CD4-positive, alpha-beta T cell treated with Interleukin-4 for 4 hours (primary cell): ENCODE measurements around the gene IPO11.
A peak's percentile ranks its signal among the peaks of the same experiment; 100 is the strongest.

ENCODE experiments used
- DNase-seq: peaks from one replicate; pipeline ENCODE4 v3.0.0-alpha.2; 2020

IPO11 gene

DNA sequence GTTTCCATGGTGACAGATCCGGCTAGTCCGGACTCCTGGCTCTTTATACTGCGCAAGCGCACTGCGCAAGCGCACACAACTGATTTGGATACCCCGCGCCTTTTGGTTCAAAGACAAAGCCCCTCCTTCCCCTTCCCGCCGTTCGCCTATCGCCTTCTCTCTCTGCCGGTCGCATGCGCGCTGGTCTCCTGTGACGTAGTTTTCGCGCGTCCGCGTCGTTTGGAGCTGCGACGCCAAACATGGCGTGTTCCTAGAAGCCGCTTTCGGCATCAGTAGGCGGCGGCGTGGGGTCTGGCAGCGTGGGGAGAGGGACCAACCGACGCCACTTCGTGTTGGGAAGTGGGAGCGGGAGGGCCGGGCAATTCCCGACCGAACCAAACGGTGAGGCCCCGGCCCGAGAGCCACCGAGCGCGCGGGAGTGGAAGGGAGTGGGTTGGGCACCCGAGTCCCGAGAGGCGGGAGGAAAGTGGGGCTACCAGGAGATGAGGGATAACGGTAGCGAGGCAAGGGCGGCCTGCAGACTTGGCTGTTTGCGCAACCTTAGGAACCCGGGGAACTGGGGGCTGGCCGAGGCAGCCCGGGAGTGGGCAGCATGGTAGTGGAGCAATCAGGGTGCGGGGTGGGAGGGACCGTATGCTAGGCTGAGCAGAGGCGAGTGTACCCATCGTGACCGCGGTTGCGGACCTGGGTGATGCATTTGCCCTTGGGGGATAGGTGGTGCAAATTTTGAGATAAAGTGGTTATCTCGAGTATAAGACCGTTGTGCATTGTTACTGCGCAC lies at the start of gene IPO11:
IPO11 (plus strand) TSS at position 215 of the 781 bp plus-strand sequence. CDS start 24,517 bp downstream, outside the sequence.
- peak; percentile 99 for DNase-seq

DNA sequence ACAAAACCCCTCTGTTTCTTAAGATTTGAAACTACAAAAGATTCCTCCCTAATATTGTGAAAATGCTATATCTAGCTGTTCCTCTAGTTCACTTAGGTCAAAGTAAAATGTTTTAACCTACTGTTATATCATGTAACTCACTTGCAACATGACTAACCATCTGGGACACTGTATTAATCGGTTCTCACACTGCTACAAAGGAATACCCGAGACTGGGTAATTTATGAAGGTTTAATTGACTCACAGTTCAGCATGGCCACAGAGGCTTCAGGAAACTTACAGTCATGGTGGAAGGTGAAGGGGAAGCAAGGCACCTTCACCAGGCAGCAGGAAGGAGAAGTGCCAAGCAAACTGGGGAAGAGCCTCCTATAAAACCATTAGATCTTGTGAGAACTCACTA lies 43.5 kb upstream of the IPO11 start:
- no peak for DNase-seq

DNA sequence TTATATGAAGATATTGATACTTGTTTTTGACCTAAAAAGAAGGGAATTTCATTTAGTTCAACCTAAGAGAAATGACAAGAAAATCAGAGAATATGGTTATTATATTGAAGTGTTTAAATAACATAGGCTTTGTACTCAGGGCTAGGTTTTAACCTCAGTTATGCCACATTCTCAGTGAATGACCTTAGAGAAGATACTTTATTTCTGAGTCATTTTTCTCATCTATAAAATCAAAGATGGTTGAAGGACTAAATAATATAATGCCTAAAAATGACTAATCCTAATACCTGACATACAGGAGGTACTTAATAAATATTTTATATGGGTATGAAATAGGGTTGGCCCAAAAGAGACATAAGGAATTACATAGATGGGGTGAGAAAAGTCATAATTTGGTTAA lies 41.2 kb upstream of the IPO11 start:
- no peak for DNase-seq

DNA sequence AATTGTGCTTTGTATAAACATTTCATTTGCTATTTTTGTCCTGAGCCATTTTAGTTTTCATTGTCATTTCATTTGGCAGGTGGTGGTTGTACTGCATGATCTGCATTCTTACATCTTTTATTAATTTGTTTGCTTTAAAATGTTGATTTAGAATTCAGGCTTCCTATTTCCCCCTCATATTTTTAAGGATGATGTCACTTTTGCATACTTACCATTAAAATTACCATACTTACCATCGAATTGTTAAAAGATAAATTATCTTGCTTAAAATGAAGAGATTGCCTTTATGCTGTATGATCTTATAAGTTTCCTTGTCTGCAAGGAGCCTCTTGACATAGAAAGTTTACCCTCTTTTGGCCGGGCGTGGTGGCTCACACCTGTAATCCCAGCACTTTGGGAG lies 40.0 kb upstream of the IPO11 start:
- no peak for DNase-seq

DNA sequence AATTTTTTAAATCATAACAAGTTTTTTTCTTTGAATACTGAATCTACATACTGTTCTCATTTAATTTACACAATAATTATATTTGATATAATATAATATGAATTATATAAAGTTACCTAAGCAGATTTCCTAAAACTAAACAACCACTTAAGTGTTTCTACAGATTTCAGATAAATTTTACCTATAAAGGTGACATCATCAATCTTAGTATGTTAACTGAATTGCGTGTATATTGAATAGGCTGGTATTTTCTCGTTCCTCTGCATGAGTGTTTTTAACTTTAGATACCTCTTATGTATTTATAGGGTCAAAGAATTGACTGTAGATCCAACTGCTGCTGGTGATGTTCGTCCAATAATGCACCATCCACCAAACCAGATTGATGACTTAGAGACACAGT lies 39.2 kb upstream of the IPO11 start:
- DNase-seq = no peak

DNA sequence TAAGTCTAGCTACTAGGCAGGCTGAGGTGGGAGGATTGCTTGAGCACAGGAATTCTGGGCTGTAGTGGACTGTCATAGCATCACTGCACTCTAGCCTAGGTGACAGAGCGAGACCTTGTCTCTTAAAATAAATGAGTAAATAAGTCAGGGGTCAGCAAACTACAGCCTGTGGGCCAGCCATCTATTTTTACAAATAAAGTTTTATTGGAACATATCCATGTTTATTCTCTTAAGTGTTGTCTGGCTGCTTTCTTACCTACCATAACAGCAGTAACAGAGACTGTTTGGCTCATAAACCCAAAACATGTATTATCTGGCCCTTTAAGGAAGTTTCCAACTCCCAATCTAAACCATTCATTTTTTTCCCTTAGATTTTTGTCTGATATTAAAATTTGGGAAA lies 38.5 kb upstream of the IPO11 start:
- no peak for DNase-seq

DNA sequence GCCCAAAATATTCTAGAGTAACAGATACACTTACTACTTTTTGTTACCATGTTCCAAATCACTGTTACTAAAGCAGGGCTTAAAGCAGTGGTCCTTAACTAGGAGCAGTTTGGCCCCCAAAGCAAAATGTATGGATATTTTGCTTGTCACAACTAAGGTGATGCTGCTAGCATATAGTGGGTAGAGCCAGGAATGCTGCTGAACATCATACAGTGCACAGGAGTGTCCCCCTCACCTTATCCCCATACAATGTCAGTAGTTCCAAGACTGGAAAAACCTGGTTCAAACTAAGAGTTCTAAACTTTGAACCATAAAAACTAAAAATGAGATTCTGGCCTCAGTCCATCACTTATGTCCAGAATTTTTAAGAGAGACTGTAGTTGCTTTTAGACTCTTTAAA lies 36.9 kb upstream of the IPO11 start:
- no peak for DNase-seq

DNA sequence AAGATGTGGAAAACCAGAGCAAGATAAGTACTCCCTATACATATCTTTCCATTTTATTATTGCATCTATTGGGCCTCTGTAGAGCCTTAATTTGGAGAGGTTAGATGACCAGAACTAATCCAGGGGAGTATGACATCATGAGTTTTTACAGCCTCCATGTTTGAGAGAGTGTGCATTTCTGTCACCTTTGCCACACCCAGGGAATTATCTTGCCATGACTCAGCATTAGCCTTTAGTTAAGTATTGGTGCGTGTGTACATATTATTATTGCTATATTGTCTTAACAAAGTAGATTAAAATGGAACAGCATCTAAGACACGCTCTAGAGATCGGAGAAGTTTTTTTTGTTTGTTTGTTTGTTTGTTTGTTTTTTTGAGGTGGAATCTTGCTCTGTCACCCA lies 36.5 kb upstream of the IPO11 start:
- DNase-seq = no peak

DNA sequence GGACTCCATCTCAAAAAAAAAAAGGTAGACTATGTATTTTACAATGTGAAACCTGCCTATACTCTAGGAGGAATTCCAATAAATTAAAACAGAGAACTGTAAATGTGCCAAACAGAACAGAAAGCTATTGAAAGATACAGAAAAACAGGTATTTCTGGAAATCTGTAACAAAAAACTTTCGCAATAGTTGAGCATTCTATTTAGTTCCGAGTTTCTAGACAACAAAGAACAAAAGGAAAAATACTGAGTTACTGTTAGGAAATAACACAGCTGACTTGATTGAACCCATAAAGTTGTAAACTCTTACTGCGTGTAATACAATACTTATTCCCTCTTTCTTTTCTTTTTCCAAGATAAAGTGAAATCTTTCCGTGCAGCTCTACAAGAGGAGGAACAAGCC lies 27.4 kb upstream of the IPO11 start:
- no peak for DNase-seq

DNA sequence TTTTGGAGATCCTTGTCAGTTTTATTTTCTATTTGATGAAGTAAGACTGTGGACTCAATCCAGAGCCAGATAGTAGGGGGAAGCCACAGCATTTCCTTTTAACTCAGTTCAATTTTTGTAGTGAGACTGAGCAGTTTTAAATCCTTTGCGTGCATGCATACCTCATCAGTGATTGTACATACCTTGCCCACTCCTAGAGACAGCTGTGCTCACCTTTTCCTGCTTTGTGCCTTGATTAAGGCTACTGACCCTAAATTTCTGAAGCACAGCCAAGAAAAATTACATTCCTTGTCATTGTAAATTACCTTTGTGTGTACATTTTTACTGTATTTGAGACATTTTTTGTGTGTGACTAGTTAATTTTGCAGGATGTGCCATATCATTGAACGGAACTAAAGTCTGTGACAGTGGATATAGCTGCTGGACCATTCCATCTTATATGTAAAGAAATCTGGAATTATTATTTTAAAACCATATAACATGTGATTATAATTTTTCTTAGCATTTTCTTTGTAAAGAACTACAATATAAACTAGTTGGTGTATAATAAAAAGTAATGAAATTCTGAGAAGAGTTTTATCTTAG lies 26.7 kb upstream of the IPO11 start:
- DNase-seq = no peak

DNA sequence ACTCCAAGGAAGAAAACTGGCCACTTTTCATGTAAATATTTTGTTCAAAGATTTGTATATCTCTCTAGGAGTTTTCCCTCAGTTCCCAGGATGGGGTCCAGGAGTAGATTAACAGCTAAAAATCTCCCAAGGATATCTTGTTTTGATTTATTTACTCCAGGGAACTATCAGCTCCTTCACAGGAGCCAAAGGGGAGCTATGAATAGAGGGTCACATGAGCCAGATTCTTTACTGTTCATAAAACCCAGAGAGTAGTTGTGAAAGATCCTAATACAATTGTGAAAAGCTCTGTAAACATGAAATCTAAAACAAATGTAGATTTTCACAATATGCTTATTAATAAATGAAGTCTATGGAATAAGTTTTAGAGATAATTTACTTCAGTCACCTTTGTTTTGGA lies 25.7 kb upstream of the IPO11 start:
- DNase-seq = no peak

DNA sequence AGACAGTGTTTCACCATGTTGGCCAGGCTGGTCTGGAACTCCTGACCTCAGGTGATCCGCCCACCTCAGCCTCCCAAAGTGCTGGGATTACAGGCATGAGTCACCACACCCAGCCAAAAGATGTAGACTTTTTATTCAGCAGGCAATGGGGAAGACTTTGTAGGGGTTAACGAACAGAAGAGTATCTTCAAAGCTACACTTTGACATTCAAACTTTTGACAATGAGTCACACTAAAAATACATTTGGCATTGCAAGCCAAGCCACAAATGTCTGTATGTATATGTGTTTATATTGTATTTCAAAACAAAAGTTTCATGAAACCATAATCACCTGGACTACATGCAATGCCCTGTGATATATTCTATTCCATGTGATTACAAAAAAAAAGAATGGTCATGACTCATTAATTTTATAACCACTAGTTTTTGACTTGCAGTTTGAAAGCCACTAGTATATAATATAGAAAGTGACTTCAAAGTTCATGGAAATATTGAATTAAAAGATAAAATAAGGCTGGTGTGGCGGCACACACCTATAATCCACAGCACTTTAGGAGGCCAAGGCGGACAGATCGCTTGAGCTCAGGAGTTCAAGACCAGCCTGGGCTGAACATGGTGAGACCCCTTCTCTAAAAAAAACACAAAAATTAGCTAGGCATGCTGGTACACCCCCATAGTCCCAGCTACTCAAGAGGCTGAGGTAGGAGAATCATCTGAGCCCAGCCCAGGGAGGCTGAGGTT lies 17.2 kb upstream of the IPO11 start:
- DNase-seq = peak; percentile 22

DNA sequence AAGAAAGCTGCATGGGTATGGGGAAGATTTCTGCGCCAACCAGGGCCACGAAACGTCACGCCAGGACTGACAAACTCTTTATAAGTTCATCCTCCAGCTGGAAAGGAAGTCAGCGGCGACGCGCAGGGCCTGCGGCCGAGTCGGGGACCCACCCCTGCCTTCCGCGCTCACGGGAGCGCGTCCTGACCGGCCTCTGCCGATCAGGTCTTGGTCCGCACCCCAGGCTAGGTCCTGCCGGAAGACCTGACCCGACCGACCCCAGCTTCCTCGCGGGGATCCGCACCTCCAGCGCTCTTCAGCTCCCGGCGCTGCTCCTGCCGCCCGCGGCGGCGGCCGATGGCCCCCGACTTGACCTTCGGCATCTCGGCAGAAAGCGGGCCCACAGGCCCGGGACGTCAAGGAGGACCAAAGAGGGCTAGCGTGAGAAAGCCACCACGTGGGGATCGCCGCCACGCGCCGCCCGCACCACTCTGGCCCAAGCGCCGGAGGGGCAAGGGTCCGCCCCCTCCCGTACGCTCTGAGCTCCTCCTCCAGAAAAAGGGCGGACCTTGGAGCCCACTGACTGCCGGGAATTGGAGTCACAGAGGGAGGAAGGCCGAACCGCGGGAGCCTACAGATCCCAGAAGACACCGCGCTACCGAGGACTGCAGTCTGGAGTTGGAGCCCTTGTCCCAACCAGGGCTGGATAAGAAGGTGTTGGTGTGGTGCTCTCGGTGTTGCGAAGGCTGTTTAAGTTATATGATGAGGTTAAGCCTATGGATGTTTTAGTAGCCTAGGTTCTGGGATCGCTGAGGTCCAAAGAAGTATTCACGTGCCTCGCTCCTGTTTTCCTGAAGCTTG lies 8.9 kb upstream of the IPO11 start, which contains the start of gene DIMT1:
DIMT1 (minus strand) TSS at position 495 of the 840 bp plus-strand sequence; CDS start at position 362, 133 bp downstream.
- DNase-seq = peak; percentile 90

DNA sequence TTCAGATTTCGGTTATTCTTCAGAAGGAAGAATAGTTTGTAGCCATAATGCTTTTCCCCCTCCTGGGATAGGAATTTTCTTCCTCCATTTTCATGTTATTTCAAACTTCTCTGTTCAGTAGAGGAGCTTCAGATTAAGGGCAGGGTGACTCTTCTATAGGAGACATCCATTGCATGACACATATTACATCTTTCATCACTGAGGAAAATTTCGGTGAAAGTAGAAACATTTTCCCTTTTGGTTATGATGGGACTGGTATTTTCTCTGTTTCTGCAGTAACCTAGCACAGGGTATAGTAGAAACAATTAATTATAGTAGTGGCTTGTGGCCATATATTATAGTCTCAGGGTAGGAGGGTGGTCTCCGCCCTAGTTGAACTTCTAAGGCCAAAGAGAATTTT lies 1.1 kb downstream of the IPO11 start:
- DNase-seq = no peak

DNA sequence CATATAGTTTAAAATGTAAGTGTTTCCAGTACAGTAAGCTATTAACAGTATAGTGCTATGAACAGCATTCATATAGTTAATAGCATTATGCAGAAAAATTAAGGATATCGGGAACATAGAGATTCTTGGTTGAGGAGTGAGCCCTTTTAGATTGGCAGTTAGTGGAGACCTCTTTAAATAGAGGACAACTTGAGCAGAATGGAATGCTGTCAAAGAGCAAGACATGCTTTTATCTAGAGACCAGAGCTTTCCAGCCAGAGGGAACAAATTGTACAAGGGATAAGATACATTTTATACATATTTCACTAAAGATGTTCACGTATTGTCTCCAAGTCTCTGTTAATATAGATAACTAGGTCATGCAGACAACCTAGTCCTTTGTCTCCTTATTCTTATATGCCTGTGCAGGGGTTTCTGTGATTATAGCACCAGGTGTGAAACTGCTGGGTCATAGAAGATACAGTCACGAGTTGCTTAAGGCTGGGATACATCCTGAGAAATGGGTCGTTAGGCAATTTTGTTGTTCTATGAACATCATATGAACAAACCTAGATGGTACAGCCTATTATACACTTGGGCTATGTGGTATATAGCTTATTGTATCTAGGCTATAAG lies 6.0 kb downstream of the IPO11 start:
- no peak for DNase-seq

DNA sequence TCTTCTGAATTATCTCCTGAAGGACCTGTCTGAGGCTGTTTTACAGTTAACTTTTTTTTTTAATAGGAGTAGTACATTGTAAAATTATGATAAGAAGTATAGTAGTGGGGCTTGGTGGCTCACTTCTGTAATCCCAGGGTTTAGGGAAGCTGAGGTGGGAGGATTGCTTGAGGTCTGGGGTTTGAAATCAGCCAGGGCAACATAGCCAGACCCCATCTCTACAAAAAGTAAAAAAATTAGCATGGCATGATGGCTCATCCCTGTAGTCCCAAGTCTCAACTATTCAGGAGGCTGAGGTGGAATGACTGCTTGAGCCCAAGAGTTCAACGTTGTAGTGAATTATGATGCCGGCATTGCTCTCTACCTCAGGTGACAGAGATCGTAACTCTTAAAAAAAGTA lies 7.0 kb downstream of the IPO11 start:
- no peak for DNase-seq

DNA sequence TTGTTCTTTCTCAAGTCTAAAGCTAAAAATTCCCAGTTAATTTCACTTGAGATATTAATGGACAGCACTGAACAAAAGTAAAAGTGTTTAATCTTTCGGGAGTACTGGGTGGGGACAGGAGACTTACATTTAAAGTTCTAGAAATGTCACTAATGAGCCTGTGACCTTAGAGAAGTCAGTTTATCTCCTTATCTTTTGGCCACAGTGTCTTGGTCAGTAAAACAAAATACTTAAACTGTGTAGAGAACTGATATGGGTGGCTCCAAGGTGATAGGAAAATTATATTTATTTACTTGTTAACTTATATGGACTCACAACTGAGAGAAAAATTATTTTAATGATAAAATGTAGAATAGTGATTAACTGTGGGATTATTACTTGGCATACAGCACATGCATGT lies 8.9 kb downstream of the IPO11 start:
- DNase-seq = no peak

DNA sequence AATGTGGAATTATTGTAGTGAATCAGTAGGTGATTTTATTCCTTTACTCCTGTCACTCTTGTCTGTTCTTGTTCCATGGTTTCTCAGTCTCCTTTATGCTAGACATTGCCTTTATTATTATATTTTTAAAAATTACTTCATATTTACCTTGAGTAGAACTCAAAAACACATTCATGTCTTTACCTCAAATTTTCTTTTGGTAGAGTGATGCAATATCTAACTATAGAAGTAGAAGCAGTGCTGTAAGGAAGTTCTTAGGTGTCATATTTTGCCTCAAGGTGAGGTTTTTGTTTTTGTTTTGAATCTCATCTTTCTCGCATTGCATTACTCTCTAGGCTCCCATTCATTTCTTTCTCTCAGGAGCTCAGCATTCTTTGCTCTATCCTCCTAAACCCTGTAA lies 12.2 kb downstream of the IPO11 start:
- DNase-seq = no peak

DNA sequence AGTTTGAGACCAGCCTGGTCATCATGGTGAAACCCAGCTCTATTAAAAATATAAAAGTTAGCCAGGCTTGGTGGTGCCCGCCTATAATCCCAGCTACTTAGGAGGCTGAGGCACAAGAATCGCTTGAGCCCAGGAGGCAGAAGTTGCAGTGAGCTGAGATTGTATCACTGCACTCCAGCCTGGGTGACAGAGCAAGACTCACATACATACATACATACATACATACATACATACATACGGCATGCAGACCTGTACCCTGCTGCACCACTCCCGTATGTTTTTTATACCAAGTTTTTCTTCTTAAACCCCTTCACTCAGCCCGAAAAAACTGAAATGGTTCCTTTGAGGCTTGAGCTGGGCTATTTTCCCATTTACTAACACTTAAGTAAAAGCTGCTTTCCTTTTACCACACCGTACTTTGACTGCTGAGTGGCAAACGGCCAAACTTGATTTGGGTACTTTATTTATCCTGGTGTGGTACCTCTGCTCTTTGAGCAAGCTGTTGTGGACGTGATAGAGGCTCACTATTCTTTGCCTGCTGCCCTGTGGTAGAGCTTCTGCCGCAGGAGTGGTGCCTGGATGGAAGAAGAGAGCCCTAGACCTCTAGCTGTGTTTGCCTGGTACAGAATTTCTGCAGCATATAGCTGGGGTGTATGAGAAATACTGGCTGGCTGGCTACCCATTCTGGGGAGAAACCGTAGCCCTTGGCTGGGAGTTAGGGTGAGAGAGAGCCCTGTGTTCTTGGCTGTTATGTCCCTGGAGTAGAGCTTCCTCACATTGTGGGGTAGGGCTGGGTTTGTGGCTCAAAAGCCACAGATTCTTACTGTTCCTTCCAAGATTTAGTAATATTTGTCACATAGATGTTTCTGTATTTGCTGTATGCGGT lies 19.4 kb downstream of the IPO11 start:
- no peak for DNase-seq

DNA sequence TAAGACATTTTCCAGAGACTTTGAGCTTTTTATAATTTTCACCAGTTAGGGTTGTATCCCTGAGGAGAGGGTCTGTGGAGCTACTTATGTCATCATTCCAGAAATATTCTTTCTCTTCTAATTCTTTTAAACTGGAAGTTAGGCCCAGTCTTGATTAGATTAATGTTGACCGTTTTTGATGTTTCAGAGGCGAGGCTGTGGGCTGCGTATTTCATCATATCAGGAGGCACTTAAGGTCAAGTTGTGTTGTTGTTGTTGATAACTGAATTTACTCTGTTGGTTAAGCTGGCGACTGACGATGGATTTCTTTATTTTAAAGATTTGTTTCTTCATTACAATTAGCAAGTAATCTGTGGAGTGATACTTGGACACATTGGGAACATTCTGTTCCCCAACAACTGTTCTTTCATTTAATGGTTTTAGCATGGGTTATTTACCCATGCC lies 20.1 kb downstream of the IPO11 start:
- no peak for DNase-seq

DNA sequence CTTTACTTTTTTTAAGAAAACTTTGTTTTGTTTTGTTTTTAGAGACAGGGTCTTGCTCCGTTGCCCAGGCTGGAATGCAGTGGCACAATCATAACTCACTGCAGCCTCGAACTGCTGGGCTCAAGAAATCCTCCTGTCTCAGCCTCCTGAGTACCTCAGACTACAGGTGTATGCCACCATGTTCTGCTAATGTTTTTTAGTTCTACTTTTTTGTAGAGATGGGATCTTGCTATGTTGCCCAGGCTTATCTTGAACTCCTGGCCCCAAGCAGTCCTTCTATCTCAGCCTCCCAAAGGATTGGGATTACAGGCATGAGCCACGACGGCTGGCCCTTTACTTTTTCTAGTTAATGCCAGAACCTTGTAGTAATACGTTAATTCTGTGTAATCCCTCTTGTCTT lies 36.0 kb downstream of the IPO11 start:
- no peak for DNase-seq

DNA sequence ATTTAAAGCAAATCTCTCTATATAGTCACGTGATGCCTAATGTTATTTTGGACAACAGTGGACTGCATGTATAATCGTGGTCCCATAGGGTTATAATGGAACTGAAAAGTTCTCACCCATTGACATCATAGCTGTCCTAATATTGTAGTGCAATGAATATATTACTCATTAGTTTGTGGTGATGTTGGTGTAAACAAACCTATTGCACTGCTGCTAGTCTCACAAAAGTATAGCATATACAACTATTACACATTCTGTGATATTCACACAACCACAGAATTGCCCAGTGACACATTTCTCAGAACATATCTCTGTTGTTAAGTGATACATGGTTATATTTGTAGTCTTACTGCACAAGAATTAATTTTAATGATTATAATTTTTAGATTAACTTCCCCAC lies 37.7 kb downstream of the IPO11 start:
- DNase-seq = no peak
